Endodermal cell (in vitro differentiated cells): ENCODE data around the gene CEPT1. TPM values are rescaled to one million over a fixed set of nuclear protein-coding genes. Genes with fewer than 3 reads are reported as not detected.

Experiments
- DNase-seq: peaks from one replicate; pipeline ENCODE4 v3.0.0-alpha.2; 2017
- H3K27ac ChIP-seq: 2 replicates; pipeline ENCODE4 v1.5.1; 2013; ENCODE audit warnings: mild to moderate bottlenecking, low read depth, low read length, moderate library complexity
- H3K27me3 ChIP-seq: 2 replicates; pipeline ENCODE4 v1.6.1; 2013; ENCODE audit warnings: mild to moderate bottlenecking, low read length, moderate library complexity; ENCODE audit not compliant: insufficient read depth, control insufficient read depth, poor library complexity, severe bottlenecking
- H3K36me3 ChIP-seq: 2 replicates; pipeline ENCODE4 v1.7.0; 2013; ENCODE audit warnings: mild to moderate bottlenecking, low read length, moderate library complexity; ENCODE audit not compliant: control insufficient read depth, insufficient read depth
- H3K4me1 ChIP-seq: one replicate; pipeline ENCODE4 v1.7.0; 2013; ENCODE audit warnings: low read length; ENCODE audit not compliant: control insufficient read depth, insufficient read depth
- H3K4me3 ChIP-seq: 2 replicates; pipeline ENCODE4 v1.5.1; 2013; ENCODE audit warnings: mild to moderate bottlenecking, low read length, moderate library complexity
- H3K9ac ChIP-seq: 2 replicates; pipeline ENCODE4 v1.6.1; 2013; ENCODE audit warnings: mild to moderate bottlenecking, low read length, moderate library complexity; ENCODE audit not compliant: poor library complexity, severe bottlenecking; ENCODE audit errors: extremely low read depth
- H3K9me3 ChIP-seq: 2 replicates; pipeline ENCODE4 v1.6.1; 2013; ENCODE audit warnings: mild to moderate bottlenecking, low read length, moderate library complexity; ENCODE audit not compliant: control insufficient read depth
- H3K27ac Mint-ChIP-seq: 2 replicates; pipeline ENCODE4 v1.8.0; 2020; ENCODE audit warnings: mixed read lengths
- H3K27me3 Mint-ChIP-seq: 2 replicates; pipeline ENCODE4 v1.8.0; 2021; ENCODE audit warnings: mild to moderate bottlenecking, mixed read lengths; ENCODE audit not compliant: insufficient read depth
- H3K36me3 Mint-ChIP-seq: 2 replicates; pipeline ENCODE4 v1.8.0; 2020; ENCODE audit warnings: low read depth, mixed read lengths
- H3K4me1 Mint-ChIP-seq: 2 replicates; pipeline ENCODE4 v1.8.0; 2020; ENCODE audit warnings: mixed read lengths
- H3K4me3 Mint-ChIP-seq: 2 replicates; pipeline ENCODE4 v1.8.0; 2020; ENCODE audit warnings: mild to moderate bottlenecking, moderate library complexity, mixed read lengths
- H3K9me3 Mint-ChIP-seq: 2 replicates; pipeline ENCODE4 v1.8.0; 2020; ENCODE audit warnings: mild to moderate bottlenecking, mixed read lengths
- WGBS, 2 experiments: methylation state at CpG; one replicate each; pipeline versions ENCODE4 v1.1.5 to v1.1.7; 2013; ENCODE audit warnings: missing lambda C conversion rate in 2 of 2, mixed read lengths in 1 of 2; ENCODE audit not compliant: insufficient coverage in 1 of 2, insufficient read length in 1 of 2; 5-methylcytosine and 5-hydroxymethylcytosine counted together
- total RNA-seq, 2 donors: library from RNA; stranded (reverse); fragmentation: NEBNext Ultra II Directional in 1 of 2; extraction: Animal tissue kit (Norgen Biotek cat#: 25700) in 1 of 2; gene quantifications; 2 replicates in 1 of 2; 3 replicates in 1 of 2; pipeline ENCODE4 v1.2.1, GENCODE V29; 2021
- TF ChIP-seq, protein P1 (sequence below): fragments of 200-600 bp; sonication (generic); conservative IDR thresholded peaks from 2 replicates; pipeline ENCODE4 v1.5.0; 2021; ENCODE audit warnings: antibody characterized with exemption, mild to moderate bottlenecking

Gene CEPT1
- total RNA-seq, 2 donors from 2014 or later: 28.0 to 33.3 TPM

DNA sequence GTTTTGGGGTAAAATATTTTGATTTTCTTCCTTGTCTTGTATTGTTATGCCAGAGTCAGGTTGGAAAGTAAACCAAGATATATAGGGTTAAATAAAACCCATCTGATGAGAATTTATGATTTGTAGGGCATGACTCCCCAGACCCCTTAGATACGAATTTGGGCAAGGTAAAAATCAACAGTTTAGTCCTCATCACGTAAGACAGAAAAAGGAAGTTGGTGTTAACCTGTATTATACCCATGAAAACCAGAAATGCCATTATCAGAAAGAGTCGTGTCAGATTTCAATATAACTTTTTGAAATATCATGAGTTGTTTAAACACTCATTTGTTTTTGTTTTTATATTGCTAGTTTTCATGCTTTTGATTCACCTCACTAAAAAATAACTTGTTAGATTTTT is 11.8 kb downstream of the CEPT1 start:
- H3K36me3 ChIP-seq: peaks cover 66% of the 10 kb centered on the region
- Mint-ChIP-seq H3K36me3 (peaks cover 68% of the 10 kb centered on the region), H3K27ac (no peak overlapping the region), H3K9me3 (peaks cover 10% of the 10 kb centered on the region), H3K27me3 (no peaks in the 10 kb centered on the region), H3K4me1 (peaks cover 21% of the 10 kb centered on the region), H3K4me3 (no peak overlapping the region)
- no peak overlapping the region for H3K4me3 ChIP-seq
- no peak overlapping the region for H3K27ac ChIP-seq
- 88 to 100% methylated on average over 2 to 3 of the region's 3 CpGs for WGBS, 2 experiments
- H3K4me1 ChIP-seq: peaks cover 4% of the 10 kb centered on the region
- no peak overlapping the region for H3K9ac ChIP-seq
- peaks cover 11% of the 10 kb centered on the region for H3K9me3 ChIP-seq
- TF ChIP-seq, protein P1, sequence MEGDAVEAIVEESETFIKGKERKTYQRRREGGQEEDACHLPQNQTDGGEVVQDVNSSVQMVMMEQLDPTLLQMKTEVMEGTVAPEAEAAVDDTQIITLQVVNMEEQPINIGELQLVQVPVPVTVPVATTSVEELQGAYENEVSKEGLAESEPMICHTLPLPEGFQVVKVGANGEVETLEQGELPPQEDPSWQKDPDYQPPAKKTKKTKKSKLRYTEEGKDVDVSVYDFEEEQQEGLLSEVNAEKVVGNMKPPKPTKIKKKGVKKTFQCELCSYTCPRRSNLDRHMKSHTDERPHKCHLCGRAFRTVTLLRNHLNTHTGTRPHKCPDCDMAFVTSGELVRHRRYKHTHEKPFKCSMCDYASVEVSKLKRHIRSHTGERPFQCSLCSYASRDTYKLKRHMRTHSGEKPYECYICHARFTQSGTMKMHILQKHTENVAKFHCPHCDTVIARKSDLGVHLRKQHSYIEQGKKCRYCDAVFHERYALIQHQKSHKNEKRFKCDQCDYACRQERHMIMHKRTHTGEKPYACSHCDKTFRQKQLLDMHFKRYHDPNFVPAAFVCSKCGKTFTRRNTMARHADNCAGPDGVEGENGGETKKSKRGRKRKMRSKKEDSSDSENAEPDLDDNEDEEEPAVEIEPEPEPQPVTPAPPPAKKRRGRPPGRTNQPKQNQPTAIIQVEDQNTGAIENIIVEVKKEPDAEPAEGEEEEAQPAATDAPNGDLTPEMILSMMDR: no peak
- DNase-seq: no peak
- no peaks in the 10 kb centered on the region for H3K27me3 ChIP-seq

DNA sequence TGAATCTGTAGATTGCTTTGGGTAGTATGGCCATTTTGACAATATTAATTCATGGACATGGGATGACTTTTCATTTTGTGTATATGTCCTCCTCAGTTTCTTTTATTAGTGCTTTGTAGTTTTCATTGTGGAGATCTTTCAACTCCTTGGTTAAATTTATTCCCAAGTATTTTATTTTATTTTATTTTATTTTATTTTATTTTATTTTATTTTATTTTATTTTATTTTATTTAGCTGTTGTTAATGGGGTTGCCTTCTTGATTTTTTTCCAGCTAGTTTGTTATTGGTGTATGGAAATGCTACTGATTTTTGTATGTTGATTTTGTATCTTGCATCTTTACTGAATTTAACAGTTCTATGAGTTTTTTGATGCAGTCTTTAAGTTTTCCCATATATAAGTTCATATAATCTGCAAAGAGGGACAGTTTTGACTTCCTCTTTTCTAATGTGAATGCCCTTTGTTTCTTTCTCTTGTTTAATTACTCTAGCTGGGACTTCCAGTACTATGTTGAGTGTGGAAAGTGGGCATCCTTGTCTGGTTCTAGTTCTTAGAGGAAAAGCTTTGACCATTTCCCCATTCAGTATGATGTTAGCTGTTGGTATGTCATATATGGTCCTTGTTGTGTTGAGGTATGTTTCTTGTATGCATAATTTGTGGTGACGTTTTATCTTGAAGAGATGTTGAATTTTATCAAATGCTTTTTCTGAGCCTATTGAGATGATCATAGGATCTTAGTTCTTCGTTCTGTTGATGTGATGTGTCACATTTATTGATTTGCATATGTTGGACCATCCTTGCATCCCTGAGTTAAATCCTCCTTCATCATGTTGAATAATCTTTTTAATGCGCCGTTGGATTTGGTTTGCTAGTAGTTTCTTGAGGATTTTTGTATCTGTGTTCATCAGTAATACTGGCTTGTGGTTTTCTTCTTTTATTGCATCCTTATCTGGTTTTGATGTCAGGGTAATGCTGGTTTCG is 14.3 kb downstream of the CEPT1 start:
- H3K4me3 Mint-ChIP-seq: no peak overlapping the region
- H3K9me3 Mint-ChIP-seq: peaks cover 10% of the 10 kb centered on the region
- H3K4me1 ChIP-seq: peaks cover 4% of the 10 kb centered on the region
- H3K9me3 ChIP-seq: peaks cover 11% of the 10 kb centered on the region
- no peak overlapping the region for H3K4me3 ChIP-seq
- no peak overlapping the region for H3K27ac ChIP-seq
- H3K9ac ChIP-seq: no peak overlapping the region
- H3K27ac Mint-ChIP-seq: no peak overlapping the region
- peaks cover 60% of the 10 kb centered on the region for H3K36me3 ChIP-seq
- WGBS, 2 experiments: 95 to 96% methylated on average over 3 to 5 of the region's 5 CpGs
- no peaks in the 10 kb centered on the region for H3K27me3 Mint-ChIP-seq
- no peaks in the 10 kb centered on the region for H3K27me3 ChIP-seq
- TF ChIP-seq, protein P1: no peak
- DNase-seq: no peak
- peaks cover 66% of the 10 kb centered on the region for H3K36me3 Mint-ChIP-seq
- H3K4me1 Mint-ChIP-seq: peaks cover 17% of the 10 kb centered on the region

DNA sequence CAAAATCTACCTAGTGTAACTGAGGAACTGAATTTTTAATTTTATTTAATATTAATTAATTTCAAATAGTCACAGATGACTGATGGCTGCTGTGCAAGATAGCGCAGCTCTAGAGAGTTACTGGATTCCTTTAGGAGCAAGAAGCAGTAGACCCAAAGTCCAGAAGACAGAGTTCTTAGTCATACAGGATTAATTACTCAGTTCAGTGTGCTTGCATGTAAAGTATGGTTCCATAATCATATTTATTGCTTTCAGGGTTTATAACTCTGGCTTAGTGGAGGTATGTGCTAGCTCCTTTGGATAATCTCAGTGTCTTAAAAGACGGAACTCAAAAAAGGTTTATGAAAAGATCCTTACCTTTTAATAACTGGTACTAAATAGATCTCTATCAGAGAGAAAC is 17.4 kb downstream of the CEPT1 start:
- peaks cover 11% of the 10 kb centered on the region for H3K9me3 ChIP-seq
- no peaks in the 10 kb centered on the region for H3K27me3 ChIP-seq
- TF ChIP-seq, protein P1: no peak
- DNase-seq: no peak
- H3K9ac ChIP-seq: no peak overlapping the region
- WGBS, 2 experiments: 100% methylated on average over 1 to 2 of the region's 2 CpGs
- Mint-ChIP-seq H3K27me3 (no peaks in the 10 kb centered on the region), H3K9me3 (peaks cover 10% of the 10 kb centered on the region), H3K27ac (no peak overlapping the region), H3K4me1 (peaks cover 9% of the 10 kb centered on the region), H3K36me3 (peaks cover 44% of the 10 kb centered on the region), H3K4me3 (no peak overlapping the region)
- H3K27ac ChIP-seq: no peak overlapping the region
- H3K4me1 ChIP-seq: peaks cover 5% of the 10 kb centered on the region
- H3K36me3 ChIP-seq: peaks cover 55% of the 10 kb centered on the region
- H3K4me3 ChIP-seq: no peak overlapping the region
